Measurements from ENCODE around the gene EXOC3L2. TPM values are rescaled to one million over a fixed set of nuclear protein-coding genes. Genes with fewer than 3 reads are reported as not detected.

The EXOC3L2 gene
- total RNA-seq, 1 experiment from 2014 or later = 0.61 TPM

DNA sequence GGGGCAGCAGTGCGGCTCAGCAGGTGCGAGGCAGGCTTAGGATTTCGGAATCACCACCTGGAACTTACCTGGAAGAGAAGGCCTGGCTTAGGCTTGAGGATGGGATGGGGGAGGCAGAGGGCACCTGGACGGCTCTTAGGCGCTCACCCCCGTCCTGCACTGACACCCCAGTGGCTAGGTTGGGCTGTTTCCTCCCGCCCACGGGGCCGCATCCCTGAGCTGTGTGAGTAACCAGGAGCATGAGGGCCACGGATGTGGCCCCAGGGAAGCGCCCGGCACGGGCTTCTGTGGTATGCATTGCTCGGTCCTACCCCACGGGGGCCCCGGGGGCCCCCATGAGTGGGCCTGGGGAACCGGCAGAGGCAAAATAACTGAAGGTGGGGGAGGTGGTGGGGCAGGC, 82.1 kb downstream of the EXOC3L2 start:
- H3K4me1 ChIP-seq (ENCODE audit: insufficient read depth, low read length) = no peaks in the 10 kb centered on the region
- Mint-ChIP-seq H3K27ac (no peak overlapping the region), H3K4me1 (peaks cover 2 to 29% of the 10 kb centered on the region in 2 experiments), H3K9me3 (no peaks in the 10 kb centered on the region), H3K36me3 (ENCODE audit: insufficient read depth in 1 of 3, low read depth in 3 of 3) (no peaks in the 10 kb centered on the region; a peak in 1 of 7 replicates), H3K27me3 (ENCODE audit: low read depth) (peaks cover 34% of the 10 kb centered on the region), H3K4me3 (no peak overlapping the region)
- no peak overlapping the region for H2BK5ac ChIP-seq (ENCODE audit: insufficient read length, low read length)
- no peak overlapping the region for H4K8ac ChIP-seq (replicated peaks; ENCODE audit: insufficient read length, low read depth, low read length)
- no peak overlapping the region for H2BK15ac ChIP-seq (ENCODE audit: low read depth, low read length)
- no peak overlapping the region for H3K18ac ChIP-seq (ENCODE audit: insufficient read length, low read depth, low read length)
- H3K23ac ChIP-seq (ENCODE audit: insufficient read length, low read depth, low read length) = no peak overlapping the region
- H3K4ac ChIP-seq (ENCODE audit: low read depth, low read length) = no peak overlapping the region
- no peak overlapping the region for H3K27ac ChIP-seq (ENCODE audit: insufficient read length, low read depth, low read length)
- DNase-seq = no peak
- H4K20me1 ChIP-seq (ENCODE audit: control insufficient read depth, insufficient read depth, insufficient read length) = no peaks in the 10 kb centered on the region
- no peaks in the 10 kb centered on the region for H3K27me3 ChIP-seq (ENCODE audit: insufficient read depth, low read length)
- TF ChIP-seq, protein P1, sequence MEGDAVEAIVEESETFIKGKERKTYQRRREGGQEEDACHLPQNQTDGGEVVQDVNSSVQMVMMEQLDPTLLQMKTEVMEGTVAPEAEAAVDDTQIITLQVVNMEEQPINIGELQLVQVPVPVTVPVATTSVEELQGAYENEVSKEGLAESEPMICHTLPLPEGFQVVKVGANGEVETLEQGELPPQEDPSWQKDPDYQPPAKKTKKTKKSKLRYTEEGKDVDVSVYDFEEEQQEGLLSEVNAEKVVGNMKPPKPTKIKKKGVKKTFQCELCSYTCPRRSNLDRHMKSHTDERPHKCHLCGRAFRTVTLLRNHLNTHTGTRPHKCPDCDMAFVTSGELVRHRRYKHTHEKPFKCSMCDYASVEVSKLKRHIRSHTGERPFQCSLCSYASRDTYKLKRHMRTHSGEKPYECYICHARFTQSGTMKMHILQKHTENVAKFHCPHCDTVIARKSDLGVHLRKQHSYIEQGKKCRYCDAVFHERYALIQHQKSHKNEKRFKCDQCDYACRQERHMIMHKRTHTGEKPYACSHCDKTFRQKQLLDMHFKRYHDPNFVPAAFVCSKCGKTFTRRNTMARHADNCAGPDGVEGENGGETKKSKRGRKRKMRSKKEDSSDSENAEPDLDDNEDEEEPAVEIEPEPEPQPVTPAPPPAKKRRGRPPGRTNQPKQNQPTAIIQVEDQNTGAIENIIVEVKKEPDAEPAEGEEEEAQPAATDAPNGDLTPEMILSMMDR (conservative IDR thresholded peaks at IDR 0.05) = no peak
- no peak overlapping the region for H2BK120ac ChIP-seq (ENCODE audit: low read depth, low read length, poor library complexity, severe bottlenecking)
- H2AK5ac ChIP-seq (ENCODE audit: insufficient read length, low read length) = no peak overlapping the region
- no peaks in the 10 kb centered on the region for H3K79me2 ChIP-seq (ENCODE audit: insufficient read depth, low read length)
- no peak overlapping the region for H3K9ac ChIP-seq (ENCODE audit: extremely low read depth, insufficient read length, low read length)
- H4K91ac ChIP-seq (ENCODE audit: insufficient read length, low read depth, low read length) = no peak overlapping the region
- no peak overlapping the region for H3K14ac ChIP-seq (ENCODE audit: insufficient read depth, low read length)
- no peak overlapping the region for H2BK20ac ChIP-seq (ENCODE audit: low read depth, low read length, poor library complexity, severe bottlenecking)
- no peak overlapping the region for H3K4me2 ChIP-seq (ENCODE audit: insufficient read depth, insufficient read length, low read length)
- H3T11ph ChIP-seq (ENCODE audit: low read length) = no peak overlapping the region
- no peak overlapping the region for H2BK12ac ChIP-seq (ENCODE audit: insufficient read length, low read depth, low read length)
- no peak overlapping the region for H4K5ac ChIP-seq (ENCODE audit: insufficient read length, low read depth, low read length)
- no peak overlapping the region for H2AFZ ChIP-seq (ENCODE audit: low read length)
- H3K79me1 ChIP-seq (ENCODE audit: insufficient read depth, low read depth, low read length, poor library complexity, severe bottlenecking) = no peaks in the 10 kb centered on the region
- no peaks in the 10 kb centered on the region for H3K23me2 ChIP-seq (ENCODE audit: insufficient read length, low read depth, low read length, poor library complexity, severe bottlenecking)
- no CpG with 5 or more reads among the region's 17 CpGs for WGBS (ENCODE audit: extremely low coverage, insufficient read length, low lambda C conversion rate)
- no peak overlapping the region for H3K56ac ChIP-seq (ENCODE audit: insufficient read length, low read depth, low read length)
- no peaks in the 10 kb centered on the region for H3K9me3 ChIP-seq (ENCODE audit: control insufficient read depth, low read depth, low read length)

Data from H9 (cell line).